ENCODE measurements around the gene VAV3. TPM values are rescaled to one million over a fixed set of nuclear protein-coding genes. Genes with fewer than 3 reads are reported as not detected.

VAV3 gene
- total and polyA plus RNA-seq, 12 donors = 1.1 to 8.5 (median 4.1) TPM

GRCh38 chr1:107870696-107871095, 94.3 kb downstream of the VAV3 start:
- Histone ChIP-seq H3K27ac (peak overlapping the region in 1 of 5 donors; percentile 43), H3K9me3 (replicated peaks in 1 of 3) (no peaks in the 10 kb centered on the region), H3K4me1 (replicated peaks in 1 of 2) (peaks cover 0 to 25% of the 10 kb centered on the region in 2 donors), H3K4me3 (no peak overlapping the region), H3K27me3 (no peaks in the 10 kb centered on the region), H3K36me3 (replicated peaks in 1 of 2) (no peaks in the 10 kb centered on the region)
- peak in 2 of 7 donors; percentile 18 to 50 for DNase-seq
- 57 to 65% (median 61%) methylated on average over 3 of the region's 3 CpGs for WGBS, 4 donors
- intact Hi-C loops (cut with DNase I) = no loop called here
- TF ChIP-seq POLR2A (IDR thresholded peaks at IDR 0.05) = no peak
- TF ChIP-seq, protein P1, sequence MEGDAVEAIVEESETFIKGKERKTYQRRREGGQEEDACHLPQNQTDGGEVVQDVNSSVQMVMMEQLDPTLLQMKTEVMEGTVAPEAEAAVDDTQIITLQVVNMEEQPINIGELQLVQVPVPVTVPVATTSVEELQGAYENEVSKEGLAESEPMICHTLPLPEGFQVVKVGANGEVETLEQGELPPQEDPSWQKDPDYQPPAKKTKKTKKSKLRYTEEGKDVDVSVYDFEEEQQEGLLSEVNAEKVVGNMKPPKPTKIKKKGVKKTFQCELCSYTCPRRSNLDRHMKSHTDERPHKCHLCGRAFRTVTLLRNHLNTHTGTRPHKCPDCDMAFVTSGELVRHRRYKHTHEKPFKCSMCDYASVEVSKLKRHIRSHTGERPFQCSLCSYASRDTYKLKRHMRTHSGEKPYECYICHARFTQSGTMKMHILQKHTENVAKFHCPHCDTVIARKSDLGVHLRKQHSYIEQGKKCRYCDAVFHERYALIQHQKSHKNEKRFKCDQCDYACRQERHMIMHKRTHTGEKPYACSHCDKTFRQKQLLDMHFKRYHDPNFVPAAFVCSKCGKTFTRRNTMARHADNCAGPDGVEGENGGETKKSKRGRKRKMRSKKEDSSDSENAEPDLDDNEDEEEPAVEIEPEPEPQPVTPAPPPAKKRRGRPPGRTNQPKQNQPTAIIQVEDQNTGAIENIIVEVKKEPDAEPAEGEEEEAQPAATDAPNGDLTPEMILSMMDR (IDR thresholded peaks at IDR 0.05) = no peak

DNA sequence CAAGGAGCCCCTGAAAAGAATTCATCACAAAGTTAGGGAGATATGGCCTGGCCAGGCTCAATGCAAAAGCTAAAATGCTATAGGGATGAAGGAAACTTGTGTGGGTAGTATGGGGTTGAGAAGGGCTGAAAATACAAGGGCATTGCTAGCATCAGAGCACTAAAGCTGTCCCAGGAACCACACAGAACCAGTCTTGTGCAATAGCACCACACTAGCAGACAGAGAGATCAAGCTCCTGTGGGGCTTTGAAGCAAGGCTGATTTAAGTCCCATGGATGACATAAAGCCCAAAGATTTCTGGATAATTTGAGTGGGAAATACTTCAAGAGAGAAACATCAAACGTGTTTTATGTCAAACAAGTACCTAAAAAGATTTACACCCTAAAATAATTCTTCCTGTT, 97.1 kb downstream of the VAV3 start:
- Histone ChIP-seq H3K4me1 (replicated peaks in 1 of 2) (peaks cover 0 to 24% of the 10 kb centered on the region in 2 donors), H3K9me3 (replicated peaks in 1 of 3) (no peaks in the 10 kb centered on the region), H3K27me3 (no peaks in the 10 kb centered on the region), H3K36me3 (replicated peaks in 1 of 2) (no peaks in the 10 kb centered on the region), H3K4me3 (no peak overlapping the region), H3K27ac (no peak overlapping the region)
- intact Hi-C loops (cut with DNase I) = no loop called here
- 71 to 86% (median 72%) methylated on average over 1 of the region's 1 CpG for WGBS, 4 donors
- TF ChIP-seq POLR2A (IDR thresholded peaks at IDR 0.05) = no peak
- TF ChIP-seq, protein P1 (IDR thresholded peaks at IDR 0.05) = no peak
- DNase-seq = no peak

DNA sequence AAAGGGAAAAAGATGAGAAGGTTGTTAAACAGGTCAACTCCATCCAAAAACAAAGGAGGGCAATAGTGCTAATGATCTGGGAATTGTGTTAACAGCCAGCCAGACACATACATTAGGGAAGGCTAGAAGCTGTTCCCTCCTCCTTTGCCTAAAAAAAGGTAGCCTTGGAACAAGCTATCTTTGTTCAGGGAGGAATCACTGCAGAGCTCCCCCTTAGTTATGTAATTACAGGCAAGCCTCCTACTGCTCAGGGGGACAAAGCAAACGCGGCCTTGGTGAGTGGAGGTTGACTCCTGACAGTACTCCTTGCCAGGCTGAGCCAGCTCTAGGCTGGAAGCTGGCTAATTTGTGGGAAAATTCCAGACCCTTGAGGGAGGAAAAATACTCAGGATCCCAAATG, 97.6 kb downstream of the VAV3 start:
- no peak overlapping the region for H3K27ac ChIP-seq
- H3K9me3 ChIP-seq (replicated peaks in 1 of 3) = no peaks in the 10 kb centered on the region
- no peak overlapping the region for H3K4me3 ChIP-seq
- DNase-seq = peak in 3 of 7 donors; percentile 21 to 33 (median 24)
- no peaks in the 10 kb centered on the region for H3K27me3 ChIP-seq
- peaks cover 0 to 24% of the 10 kb centered on the region in 2 donors for H3K4me1 ChIP-seq (replicated peaks in 1 of 2)
- TF ChIP-seq, protein P1 (IDR thresholded peaks at IDR 0.05) = no peak
- TF ChIP-seq POLR2A (IDR thresholded peaks at IDR 0.05) = no peak
- intact Hi-C loops (cut with DNase I) = no loop called here
- H3K36me3 ChIP-seq (replicated peaks in 1 of 2) = no peaks in the 10 kb centered on the region
- WGBS, 4 donors = 32 to 60% (median 44%) methylated on average over 1 to 2 of the region's 2 CpGs

DNA sequence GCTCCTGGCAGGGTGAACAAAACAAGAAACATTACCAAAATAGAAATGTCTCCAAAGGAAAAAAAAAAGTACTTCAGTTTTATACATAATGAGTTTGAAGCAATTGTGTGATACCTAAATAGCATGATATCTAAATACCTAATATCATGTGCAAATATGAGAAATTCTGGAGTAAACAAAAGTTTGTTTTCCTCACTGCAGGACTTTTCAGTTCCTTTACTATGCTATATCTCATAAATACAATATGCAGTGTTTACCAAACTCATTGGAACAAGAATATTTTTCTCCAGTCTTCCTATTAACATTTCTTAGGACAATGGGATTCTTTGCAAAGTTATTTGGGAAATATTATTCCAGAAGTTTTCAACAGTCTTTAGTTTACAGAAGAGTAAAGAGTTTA, 98.1 kb downstream of the VAV3 start:
- DNase-seq = no peak
- Histone ChIP-seq H3K4me3 (no peak overlapping the region), H3K9me3 (replicated peaks in 1 of 3) (no peaks in the 10 kb centered on the region), H3K27me3 (no peaks in the 10 kb centered on the region), H3K27ac (no peak overlapping the region), H3K4me1 (replicated peaks in 1 of 2) (peaks cover 0 to 24% of the 10 kb centered on the region in 2 donors), H3K36me3 (replicated peaks in 1 of 2) (no peaks in the 10 kb centered on the region)
- intact Hi-C loops (cut with DNase I) = no loop called here
- TF ChIP-seq, protein P1 (IDR thresholded peaks at IDR 0.05) = no peak
- no peak for TF ChIP-seq POLR2A (IDR thresholded peaks at IDR 0.05)

Data from adrenal gland (tissue), 12 donors.